ENCODE data around the gene ATF7IP.

The ATF7IP gene

DNA sequence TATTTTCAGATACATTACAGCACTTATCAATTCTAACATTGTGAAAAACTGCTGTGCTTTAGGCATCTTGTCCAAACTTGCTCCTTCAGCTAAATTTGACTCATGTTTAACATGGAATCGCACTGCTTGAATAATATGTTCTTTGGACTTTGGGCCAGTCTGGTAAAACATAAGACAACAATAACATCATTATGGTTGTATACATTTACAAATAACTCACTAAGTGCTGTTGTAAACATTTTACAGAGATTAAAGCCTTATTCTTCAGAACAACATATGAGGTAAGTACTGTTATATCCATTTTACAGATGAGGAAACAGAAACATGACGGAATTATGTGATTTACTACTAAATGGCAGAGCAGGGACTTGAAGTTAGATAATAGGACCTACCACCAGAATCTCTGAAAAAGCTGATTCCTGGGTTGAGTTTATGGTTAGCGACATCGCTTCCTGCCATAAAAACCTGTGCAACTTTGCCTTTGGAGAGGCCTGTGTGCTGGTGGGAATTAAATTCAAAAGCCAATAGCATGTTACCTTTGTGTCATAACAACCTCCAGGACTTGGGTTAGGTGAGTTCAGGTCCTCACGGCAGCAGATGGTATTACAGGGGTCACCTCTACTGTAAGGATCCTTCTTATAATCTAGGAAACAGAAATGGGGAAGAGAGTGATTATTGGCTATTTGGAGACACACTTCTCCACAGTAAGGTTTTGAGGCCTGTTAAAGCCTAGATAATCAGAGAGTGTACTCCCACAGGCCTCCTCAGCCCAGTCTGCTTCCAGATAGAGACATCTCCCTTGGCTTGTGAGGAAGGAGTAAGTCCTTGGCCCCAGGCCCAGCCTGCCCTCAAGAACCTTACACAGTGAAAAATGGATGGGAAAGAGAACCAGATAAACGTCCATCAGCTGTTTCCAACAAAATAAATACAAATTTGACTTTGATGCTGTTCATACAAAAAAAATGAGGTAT, 140.4 kb downstream of the ATF7IP start:
- no peak for DNase-seq (ENCODE audit: low read depth in 2 of 2)

DNA sequence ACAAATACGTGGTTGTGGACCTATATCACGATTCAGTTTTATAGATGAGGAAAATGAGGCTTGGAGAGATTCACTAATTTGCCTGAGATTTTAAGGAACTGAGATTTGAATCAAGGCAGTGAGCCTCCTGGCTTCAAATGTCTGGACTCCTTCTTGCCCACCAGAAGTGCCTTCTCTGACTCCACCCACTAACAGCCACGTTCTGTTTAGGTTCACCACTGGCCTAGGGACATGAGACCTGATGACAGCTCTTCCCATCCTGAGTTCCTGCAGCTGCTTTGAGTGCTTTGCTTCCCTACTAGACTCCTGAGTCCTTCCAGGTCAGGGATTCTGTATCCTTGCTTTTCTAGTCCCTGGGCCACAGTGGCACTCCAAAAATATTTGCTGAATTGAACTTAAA, 145.1 kb downstream of the ATF7IP start:
- DNase-seq (ENCODE audit: low read depth in 2 of 2) = no peak

DNA sequence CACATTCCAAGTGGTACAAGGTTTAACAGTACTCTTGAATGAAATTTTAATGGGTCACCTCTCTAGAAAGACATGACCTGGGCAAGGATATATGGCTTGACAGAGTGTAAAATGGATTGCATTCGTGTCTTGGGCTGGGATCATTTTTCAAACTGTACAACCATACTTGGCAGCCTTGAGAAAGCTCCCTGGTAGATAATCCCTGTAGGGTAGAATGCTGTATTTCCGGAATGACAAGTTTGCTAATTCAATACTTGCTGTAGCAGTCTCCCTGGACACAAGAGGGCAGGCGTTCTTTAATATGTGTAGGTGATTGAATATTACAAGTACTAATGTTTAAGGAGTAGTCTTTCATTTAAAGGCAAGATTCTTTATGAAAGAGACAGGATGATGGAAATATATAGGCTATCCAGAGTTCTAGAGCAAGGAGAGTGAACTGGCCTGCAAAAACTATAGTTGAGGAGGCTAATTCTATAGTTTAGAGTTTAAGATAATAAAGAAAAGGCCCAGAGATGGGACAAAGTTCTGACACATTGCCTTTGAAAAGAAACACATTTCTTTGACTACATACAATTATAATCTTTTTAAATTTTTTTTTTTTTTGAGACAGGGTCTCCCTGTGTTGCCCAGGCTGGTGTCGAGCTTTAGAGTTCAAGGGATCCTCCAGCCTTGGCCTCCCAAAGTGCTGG, 148.8 kb downstream of the ATF7IP start:
- no peak for DNase-seq (ENCODE audit: low read depth in 2 of 2)

DNA sequence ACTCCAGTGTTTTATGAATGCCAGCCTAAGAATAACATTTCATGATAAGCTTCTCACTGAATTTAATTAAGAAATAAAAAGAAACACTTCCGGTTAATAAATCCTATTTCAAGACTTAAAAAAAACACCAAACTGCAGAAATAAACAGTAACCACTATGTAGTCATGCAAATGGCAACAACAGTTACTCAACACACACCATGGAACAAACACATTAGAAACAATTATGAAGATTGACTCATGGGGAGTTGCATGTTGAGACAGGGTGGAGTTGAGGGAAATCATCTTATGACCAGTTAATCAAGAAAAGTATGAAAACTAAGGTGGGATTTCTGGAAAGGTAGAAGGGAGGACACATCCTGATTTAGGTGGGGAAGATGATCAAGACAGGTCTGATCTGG, 149.5 kb downstream of the ATF7IP start:
- DNase-seq (ENCODE audit: low read depth in 2 of 2) = no peak

DNA sequence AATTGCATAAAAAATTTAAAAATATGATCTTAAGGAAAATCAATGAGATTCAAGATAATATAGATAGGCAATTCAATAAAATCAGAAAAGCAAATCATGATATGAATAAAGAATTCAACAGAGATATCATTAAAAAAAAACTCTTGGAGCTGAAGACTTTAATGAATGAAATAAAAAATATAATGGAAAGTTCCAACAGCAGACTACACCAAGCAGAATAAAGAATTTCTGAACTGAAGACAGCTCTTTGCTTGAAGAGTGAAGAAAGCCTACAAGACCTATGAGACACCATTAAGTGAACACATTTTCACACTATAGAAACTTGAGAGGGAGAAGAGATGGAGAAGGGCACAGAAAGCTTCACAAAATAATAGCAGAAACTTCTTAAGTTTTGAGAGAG, 156.3 kb downstream of the ATF7IP start:
- no peak for DNase-seq (ENCODE audit: low read depth in 2 of 2)

DNA sequence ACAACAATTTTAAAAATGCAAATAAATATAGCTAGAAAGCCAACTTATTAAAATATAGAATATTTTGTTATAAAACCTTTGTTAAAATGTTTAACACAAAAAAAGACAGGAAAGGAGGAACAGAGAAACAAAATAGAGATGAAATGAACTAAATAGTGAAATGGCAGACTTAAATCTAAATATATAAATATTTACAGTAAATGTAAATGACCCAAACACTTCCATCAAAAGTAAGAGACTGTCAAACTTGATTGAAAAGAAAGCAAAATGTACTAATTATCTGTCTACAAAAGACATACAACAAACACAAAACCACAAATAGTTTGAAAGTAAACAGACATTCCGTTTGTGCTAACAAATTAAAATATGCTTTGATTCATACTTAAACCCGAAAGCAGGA, 160.5 kb downstream of the ATF7IP start:
- DNase-seq (ENCODE audit: low read depth in 2 of 2) = no peak

DNA sequence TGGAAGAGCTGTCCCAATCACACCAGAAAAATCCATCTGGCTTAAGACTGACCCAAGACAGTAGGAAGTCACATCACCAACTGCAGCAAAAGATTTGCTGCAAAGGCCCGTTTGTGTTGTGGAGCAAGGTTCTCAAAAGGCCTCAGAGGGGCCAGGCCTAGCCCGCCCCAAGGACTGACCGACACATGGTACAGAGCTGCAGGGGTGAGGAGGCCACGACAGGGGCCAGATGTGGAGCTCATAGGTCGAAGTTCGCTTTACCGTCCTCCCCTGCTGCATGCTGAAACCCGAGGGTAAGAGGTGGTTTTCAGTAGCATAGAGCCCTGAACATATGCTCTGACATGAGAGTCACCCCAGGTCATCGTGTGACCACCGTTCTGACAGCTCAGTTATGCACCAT, 166.7 kb downstream of the ATF7IP start:
- DNase-seq (ENCODE audit: low read depth in 2 of 2) = no peak

DNA sequence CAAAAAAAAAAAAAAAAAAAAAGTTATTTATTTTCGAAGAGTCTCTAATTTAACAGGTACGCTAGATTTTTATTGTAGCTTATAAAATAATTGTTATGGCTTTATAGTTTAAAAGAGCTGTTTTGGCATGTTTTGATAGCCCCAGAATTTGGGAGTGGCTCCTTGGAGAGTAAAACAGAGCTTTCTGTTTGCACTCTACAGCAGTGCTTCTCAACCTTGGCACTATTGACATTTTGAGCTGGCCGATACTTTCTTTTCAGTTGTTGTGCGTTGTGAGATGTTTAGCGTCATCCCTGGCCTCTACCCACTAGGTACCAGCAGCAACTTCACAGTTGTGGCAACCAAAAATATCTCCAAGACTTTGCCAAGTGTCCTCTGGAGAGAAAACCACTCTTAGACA, 171.6 kb downstream of the ATF7IP start:
- DNase-seq (ENCODE audit: low read depth in 2 of 2) = no peak

DNA sequence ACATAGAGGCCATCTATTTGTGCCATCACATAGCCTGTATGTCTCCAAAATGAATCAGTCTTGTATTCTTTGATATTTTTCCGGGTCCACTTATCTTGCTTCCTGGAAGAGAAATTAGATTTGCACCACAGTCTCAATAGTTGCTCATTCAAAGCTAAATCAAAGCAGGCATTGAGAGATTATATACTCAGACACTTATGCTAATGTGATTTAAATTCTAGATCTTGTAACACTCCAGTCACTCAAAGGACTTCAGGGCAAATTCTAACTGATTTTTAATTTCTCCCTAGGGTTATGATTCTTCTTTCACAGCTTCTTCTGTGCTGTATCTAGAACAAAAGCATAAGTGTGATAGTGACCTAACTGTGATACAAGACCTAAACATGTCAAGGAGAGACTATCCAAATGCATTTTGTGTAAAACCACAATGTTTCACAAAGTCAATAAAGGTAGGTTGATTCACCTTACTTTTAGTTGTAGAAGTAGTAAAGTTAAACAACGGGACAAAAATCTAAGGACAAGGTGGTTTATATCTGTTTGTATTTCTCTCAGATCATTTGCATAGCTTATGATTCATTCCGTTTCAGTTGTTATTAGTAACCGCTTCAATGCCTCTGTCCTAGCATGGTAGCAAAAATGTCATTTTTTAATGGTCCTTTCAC, 175.4 kb downstream of the ATF7IP start:
- DNase-seq (ENCODE audit: low read depth in 2 of 2) = no peak

DNA sequence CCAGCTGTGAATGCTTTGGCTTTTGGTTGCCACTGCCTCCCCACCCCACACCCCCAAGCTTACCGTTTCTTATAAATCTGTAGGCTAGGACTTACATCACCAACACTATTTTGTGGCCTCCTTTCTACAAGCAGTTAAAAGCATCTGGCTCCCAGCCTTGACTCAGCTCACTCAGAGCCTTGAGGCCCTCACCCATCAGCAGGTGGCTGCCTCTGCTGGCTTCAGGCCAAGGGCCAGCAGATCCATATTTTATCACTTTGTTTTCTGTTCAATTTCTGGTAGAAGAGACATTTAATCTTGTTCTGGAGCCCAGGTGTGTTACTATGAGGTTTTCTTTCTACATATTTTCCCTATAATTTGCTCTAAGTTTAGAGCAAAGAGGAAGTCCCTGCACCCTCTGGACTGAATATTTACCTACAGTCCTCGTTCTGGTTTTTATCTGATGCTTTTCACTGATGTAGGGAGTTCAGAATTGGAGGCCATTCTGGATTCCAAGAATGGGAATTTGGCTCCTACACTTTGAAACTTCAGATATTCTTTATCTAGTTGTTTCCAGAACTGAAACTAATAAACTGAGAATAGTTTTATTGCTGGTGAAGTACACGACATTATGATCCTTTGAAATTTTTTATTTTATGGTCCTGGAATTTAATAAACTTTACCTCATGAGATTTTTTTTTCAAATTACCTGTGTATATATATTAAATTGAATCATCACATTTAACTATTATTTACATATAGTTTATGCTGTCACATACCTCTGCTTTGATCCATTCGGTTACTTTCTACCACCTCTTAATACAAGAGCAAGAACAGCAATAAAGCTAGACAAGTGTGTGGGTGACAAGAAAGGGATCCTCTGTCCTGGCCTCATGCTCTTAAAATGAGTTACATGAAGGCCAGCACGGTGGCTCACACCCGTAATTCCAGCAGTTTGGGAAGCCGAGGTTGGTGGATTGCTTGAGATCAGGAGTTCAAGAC, 180.0 kb downstream of the ATF7IP start:
- DNase-seq (ENCODE audit: low read depth in 2 of 2) = no peak

DNA sequence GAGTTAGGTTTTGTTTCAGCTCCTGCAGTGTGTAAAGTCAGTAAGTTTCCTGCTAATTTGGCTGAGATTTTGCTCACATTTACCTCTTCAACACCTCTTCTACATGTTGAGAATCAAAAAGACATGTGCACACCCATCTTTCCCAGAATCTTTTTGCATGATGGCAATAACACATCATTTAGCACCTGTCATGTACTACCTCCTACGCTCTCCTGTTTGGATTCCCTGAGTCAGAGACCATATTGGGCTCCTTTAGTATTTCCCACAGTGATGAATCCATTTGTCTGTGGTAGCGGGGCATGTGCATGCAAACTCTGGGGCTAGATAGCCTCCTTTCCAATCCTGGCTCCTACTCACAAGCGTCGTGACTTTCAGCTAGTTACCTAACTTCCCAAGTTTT, 182.1 kb downstream of the ATF7IP start:
- no peak for DNase-seq (ENCODE audit: low read depth in 2 of 2)

DNA sequence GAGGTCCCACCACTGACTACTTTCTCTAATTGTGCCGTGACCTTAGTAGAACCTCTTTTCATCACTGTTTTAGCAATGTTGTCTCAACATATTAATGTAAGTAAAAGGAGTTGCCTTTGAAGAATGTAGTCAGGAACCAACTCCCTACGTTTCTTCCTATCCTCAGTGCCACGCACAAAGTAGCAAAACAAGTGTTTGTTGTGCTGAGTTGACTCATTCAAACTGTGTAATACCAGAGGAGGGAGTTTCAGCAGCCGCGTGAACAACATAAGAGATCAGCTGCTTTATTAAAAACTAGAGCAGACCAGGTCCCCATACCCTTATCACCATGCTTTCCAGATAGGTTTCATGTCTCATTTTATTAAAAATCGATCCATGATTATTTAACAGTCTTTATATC, 183.1 kb downstream of the ATF7IP start:
- DNase-seq (ENCODE audit: low read depth in 2 of 2) = no peak
